NK-92 treated with Interleukin-12 subunit alpha and Interleukin-12 subunit beta, amount 100 ng/mL, for 24 hours (cell line): Measurements from ENCODE around the gene EPHA3.

Experiments
- DNase-seq: peaks from one replicate; lab custom pipeline; 2025; lab: John Stamatoyannopoulos, UW

The EPHA3 gene

GRCh38 chr3:89107461-89108290, at the start of gene EPHA3:
Gene EPHA3, plus strand, starts transcription at chr3:89107621. Its CDS starts 128 bp downstream, at chr3:89107749.
- no peak for DNase-seq

- no peak for DNase-seq
These were observed 49.0 kb upstream of the EPHA3 start for GRCh38 chr3:89058371-89058770.

GRCh38 chr3:89059211-89059925, 48.1 kb upstream of the EPHA3 start:
- DNase-seq: no peak

- no peak for DNase-seq
These were observed 46.2 kb upstream of the EPHA3 start for GRCh38 chr3:89061259-89061658.

GRCh38 chr3:89067736-89068135, 39.7 kb upstream of the EPHA3 start:
- DNase-seq: no peak

- DNase-seq: no peak
These were observed 34.8 kb upstream of the EPHA3 start for GRCh38 chr3:89072642-89073041.

GRCh38 chr3:89079944-89080343, 27.5 kb upstream of the EPHA3 start:
- DNase-seq: no peak

- DNase-seq: no peak
These were observed 19.6 kb upstream of the EPHA3 start for GRCh38 chr3:89087851-89088250.

GRCh38 chr3:89098173-89098572, 9.2 kb upstream of the EPHA3 start:
- no peak for DNase-seq

GRCh38 chr3:89098964-89099585, 8.3 kb upstream of the EPHA3 start:
- DNase-seq: peak; percentile 14

- DNase-seq: no peak
These were observed 6.2 kb upstream of the EPHA3 start for GRCh38 chr3:89101251-89101650.

- DNase-seq: no peak
These were observed 5.5 kb upstream of the EPHA3 start for GRCh38 chr3:89101921-89102320.

- no peak for DNase-seq
These were observed 2.9 kb upstream of the EPHA3 start for GRCh38 chr3:89104499-89104898.

- no peak for DNase-seq
These were observed 1.9 kb upstream of the EPHA3 start for GRCh38 chr3:89105503-89105902.

- DNase-seq: no peak
These were observed 800 bp downstream of the EPHA3 start for GRCh38 chr3:89108291-89108550.

GRCh38 chr3:89113344-89113743, 5.9 kb downstream of the EPHA3 start:
- DNase-seq: no peak

GRCh38 chr3:89113893-89114840, 6.7 kb downstream of the EPHA3 start:
- no peak for DNase-seq

GRCh38 chr3:89114841-89115223, 7.4 kb downstream of the EPHA3 start:
- no peak for DNase-seq

- DNase-seq: no peak
These were observed 9.1 kb downstream of the EPHA3 start for GRCh38 chr3:89116476-89116875.

GRCh38 chr3:89138048-89138447, 30.6 kb downstream of the EPHA3 start:
- DNase-seq: no peak

GRCh38 chr3:89139870-89140269, 32.4 kb downstream of the EPHA3 start:
- DNase-seq: no peak

GRCh38 chr3:89144080-89144479, 36.7 kb downstream of the EPHA3 start:
- no peak for DNase-seq
